NCI-H2227 (cell line): Measurements from ENCODE around the gene PIGK.
"Not testable (repeated sequence)": the region's sequence is repeated elsewhere in the genome, so short reads cannot be mapped to it uniquely, and the experiment has no call there.

Experiments
- DNase-seq: peaks from one replicate; lab custom pipeline; 2025; ENCODE audit not compliant: unreplicated experiment; lab: John Stamatoyannopoulos, UW

PIGK gene

GRCh38 chr1:77197351-77197750, 21.9 kb downstream of the PIGK start:
- DNase-seq = no peak

DNA sequence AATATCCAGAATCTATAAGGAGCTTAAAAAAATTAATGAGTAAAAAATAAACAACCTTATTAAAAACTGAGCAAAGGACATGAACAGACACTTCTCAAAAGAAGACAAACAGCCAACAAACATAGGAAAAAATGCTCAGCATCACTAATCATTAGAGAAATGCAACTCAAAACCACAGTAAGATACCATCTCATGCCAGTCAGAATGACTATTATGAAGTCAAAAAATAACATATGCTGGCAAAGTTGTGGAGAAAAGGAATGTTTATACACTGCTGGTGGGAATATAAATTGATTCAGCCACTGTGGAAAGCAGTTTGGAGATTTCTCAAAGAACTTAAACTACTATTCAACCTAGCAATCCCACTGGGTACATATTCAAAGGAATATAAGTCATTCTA, 25.3 kb downstream of the PIGK start:
- DNase-seq = no peak

GRCh38 chr1:77188770-77189169, 30.5 kb downstream of the PIGK start:
- DNase-seq = no peak

DNA sequence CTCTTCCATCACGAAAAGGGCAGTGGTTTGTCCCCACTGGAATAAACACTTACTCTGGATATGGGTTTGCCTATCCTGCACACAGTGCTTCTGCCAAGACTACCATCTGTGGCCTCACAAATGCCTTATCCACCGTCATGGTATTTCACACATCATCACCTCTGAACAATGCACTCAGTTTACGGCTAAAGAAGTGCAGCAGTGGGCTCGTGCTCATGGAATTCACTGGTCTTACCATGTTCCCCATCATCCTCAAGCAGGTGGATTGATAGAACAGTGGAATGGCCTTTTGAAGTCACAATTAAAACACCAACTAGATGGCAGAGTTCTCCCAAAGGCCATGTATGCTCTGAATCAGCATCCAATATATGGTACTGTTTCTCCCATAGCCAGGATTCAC, 32.3 kb downstream of the PIGK start:
- not testable (repeated sequence) for DNase-seq

GRCh38 chr1:77182083-77182482, 37.1 kb downstream of the PIGK start:
- DNase-seq = no peak

DNA sequence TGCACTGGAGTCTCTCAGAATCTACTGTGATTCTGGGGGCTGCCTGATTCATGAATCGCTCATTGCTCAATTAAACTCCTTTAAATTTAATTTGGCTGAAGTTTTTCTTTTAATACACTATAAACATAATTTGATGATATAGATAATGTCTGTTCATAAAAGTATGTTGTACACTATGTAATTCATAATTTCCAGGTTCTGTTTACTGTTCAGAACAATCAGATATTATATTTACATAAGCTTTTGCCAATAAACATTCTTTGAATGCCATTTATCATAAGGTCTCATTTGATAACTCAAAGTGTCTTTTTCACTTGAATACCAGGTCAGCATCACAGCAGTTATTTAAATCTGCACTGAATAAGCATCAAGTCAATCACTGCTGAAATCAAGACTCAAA, 39.6 kb downstream of the PIGK start:
- no peak for DNase-seq

DNA sequence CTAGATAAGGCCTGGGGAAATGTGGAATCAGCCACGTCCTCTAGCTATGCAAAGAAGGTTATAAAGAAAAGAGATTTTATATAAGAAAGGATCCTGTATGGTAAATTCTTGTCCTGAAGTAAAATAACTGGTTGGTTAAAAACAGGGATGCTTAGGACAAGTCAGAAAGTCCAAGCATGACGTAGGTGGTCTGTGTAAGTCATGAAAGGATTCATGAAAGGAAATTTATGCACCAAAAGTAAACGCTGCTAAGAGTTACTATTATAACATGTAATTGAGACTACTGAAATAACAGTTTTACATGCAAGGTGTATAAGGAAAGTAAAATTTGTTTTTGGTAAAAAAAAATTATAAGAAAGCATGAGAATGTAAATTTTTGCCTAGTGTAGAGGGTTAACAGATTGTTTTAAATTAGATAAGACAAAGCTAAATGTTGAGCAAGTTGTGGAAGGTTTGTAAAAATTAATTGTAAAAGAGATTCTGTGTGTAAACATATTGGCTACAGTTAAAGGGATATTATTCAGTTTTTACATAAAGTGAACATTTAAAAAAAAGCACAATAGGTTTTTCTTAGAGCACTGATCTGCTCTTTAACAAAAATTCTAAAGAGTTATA, 43.9 kb downstream of the PIGK start:
- DNase-seq = peak; percentile 11

GRCh38 chr1:77170687-77171086, 48.5 kb downstream of the PIGK start:
- DNase-seq = no peak

- no peak for DNase-seq
Measured at GRCh38 chr1:77168358-77168757, 50.9 kb downstream of the PIGK start.

DNA sequence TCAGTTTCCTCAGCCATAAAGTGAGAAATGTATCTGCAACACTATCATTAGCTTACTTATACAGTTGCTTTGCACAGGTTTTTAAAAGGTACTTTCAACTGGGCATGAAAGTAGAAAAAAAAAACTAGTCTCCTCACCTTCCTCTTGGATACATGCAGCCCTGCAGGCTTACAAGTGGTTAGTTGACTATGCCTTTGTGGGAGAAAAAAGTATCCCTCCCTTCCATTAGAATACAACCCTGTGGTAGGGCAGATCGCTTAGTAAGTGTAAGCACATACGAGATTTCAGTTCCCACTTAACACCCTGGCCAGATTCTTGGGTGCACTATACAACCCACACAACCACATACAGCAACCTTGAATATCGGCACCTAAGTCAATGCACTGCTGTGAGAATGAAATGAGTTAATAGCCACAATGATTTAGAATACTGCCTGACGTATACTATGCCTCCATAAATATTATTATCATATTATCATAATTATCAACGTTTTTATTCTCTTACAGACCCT, 54.7 kb downstream of the PIGK start:
- no peak for DNase-seq

DNA sequence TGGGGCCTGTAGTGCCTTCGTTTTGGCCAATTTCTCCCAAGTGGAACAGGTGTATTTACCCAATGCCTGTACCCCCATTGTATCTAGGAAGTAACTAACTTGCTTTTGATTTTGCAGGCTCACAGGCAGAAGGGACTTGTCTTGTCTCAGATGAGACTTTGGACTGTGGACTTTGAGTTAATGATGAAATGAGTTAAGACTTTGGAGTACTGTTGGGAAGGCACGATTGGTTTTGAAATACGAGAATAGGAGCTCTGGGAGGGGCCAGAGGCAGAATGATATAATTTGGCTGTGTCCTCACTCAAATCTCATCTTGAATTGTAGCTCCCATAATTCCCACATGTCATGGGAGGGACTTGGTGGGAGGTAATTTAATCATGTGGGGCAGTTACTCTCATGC, 59.5 kb downstream of the PIGK start:
- not testable (repeated sequence) for DNase-seq

- no peak for DNase-seq
Measured at GRCh38 chr1:77156214-77156613, 63.0 kb downstream of the PIGK start.

- no peak for DNase-seq
Measured at GRCh38 chr1:77146270-77146669, 73.0 kb downstream of the PIGK start.

GRCh38 chr1:77143529-77144121, 75.6 kb downstream of the PIGK start:
- DNase-seq = peak; percentile 39

GRCh38 chr1:77139389-77139788, 79.8 kb downstream of the PIGK start:
- no peak for DNase-seq

GRCh38 chr1:77134359-77134758, 84.9 kb downstream of the PIGK start:
- no peak for DNase-seq

DNA sequence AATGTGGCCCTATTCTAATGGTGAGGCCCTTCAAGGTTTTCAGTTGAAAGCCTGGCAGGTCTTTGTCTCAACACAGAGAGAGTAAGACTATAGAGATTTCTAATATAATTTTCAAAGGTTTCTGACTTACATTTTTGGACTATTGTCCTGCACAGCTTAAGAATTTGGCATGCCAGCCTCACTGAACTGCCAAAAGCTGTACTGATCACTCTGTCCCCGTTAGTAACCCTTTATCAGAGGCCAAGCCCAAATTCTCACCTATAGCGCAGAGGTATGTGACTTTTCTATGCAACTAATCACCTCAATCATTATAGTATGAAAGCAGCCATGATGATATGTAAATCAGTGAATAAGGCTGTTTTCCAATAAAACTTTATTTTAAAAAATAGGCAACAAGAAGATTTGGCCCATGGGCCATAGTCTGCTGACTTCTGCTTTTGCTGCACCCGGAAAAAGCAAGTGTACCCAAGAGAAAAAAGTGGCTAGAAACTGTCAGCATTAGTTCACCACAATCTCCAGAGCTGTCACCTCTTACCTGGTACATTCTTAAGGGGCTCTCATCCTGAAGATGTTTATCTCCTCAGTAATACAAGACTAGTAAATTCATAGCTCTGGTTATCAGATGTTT, 85.4 kb downstream of the PIGK start:
- DNase-seq = no peak

- DNase-seq = peak; percentile 76
Measured at GRCh38 chr1:77126307-77126706, 92.9 kb downstream of the PIGK start.

DNA sequence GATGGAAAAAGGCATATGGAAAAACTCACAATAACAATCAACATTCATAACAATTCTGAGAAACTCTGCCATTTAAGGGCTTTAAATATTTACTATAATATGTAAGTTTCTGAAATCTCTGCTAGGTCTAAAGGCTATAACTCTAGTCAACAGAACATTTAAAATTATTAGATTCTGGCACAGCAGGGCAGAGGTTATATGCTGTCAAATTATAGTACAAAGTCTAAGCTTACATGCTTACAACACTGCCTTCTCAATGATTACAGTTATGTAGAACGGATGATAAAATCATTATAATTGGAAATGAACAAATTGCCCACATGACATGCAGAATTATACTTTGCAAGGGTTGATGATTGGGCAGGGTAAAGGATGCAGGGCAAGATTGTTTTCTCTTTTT, 97.7 kb downstream of the PIGK start:
- DNase-seq = no peak

DNA sequence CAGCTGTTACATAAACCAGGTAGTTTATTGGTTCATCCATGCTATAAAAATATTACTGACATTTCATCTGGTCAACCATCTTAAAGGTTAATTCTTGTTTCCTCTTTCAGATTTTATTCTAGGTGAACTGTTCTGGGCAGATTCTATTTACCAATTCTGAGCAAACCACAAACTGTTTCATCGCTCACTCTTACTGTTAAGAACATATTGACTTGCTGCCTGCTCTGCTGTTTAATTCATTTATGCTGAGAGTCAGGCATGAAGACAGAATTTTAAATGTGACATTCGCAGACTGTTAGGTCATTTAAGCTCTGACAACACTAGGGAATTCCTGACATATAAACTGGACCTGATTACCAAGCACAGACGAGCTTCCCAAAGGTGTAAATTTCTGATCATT, 98.3 kb downstream of the PIGK start:
- DNase-seq = no peak

DNA sequence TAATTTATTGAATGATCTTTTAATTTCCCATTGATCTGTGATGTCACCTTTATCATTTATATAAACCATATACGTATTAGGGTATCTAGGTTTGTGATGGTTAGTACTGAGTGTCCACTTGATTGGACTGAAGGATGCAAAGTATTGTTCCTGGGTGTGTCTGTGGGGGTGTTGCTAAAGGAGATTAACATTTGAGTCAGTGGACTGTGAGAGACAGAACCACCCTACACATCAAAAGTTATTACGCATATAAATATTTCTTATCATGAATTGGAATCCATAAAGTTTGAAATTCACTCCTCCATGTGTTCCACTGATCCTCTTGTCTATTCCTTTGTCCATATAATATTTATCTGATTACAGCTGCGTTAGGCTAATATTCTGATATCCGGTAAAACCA, 100.5 kb downstream of the PIGK start:
- no peak for DNase-seq

DNA sequence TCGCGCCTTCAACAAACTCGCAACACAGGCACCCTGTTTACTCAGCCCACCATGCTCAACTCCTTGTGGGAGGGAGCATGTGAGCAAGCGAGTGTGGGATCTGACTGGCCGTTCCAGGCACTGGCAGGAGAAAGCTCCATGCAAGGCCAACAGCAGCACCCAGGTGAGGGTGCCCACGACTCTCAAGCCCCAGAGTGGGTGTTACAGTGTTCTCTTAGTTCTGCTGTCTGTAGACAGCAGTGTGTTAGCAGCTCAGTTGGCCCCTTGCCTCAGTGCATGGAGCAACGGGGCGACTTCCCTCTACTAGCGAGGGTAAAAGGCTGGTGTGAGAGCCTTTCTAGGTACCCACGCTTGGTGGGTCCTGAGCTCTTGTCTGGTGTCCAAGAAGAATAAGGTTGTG, 114.6 kb downstream of the PIGK start:
- DNase-seq = no peak

DNA sequence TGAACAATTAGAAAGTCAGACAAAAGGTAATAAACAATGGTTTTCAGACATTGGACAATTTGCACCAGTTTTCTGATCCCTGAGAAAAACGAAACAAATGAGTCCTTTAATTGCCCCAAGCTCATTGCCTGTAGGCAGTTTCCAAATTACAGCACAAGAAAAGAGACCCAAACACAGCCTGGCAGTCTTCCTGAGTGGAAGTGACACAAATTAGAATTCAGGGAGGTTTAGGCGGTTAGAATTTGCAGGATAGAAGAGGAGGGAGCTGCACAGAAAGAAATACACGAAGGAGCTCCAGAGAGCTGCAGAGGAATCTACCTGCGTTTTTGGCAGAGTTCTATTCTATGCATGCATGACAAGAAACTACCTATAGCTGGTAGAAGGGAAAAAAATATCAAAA, 115.7 kb downstream of the PIGK start:
- no peak for DNase-seq
